GM18499 (cell line): Measurements from ENCODE around the gene IP6K3.

Experiments used
- ATAC-seq: cut with Tn5 transposase; IDR thresholded peaks from one replicate; pipeline ENCODE4 v1.9.1; 2021; ENCODE audit warnings: moderate number of reproducible peaks; ENCODE audit not compliant: insufficient read depth, unreplicated experiment

The IP6K3 gene

DNA sequence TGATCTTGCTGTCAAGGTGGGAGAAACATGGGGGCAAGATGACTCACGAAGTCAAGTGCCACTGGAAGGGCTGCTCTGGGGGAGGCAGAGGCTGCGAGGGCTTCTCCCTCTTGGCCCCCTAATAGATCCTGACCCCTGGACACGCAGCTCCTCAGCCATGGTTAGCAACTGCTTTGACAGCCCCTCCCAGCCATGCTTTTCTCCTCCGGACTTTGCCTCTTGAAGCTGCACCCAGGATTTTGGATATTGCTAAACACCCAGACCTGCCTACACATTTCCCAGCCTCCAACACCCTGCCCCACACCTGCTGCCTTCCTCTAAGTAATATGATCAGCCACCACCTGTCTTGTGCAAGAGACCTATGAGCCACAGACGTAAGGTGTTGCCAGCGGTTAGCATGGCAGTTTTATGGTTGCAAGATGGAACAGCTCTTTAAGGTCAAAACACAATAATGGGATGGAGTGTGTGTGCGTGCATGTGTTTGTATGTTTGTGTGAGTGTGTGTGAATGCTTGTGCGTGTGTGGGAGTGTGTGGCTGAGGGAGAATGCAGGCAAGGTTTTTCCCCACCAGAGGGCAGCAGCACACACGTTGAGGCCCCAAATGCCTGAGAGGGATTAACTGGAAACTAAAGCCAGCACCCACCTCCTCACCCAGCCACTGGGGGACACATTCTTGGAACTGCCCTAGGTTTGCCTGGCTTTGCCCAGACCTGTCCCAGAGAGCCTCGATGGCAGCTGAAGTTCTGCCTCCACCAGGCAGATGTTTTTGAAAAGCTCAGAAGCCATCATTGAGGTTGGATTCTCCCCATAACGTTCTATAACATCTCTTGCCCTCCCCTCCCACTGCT is 2.5 kb downstream of the IP6K3 start:
- no peak for ATAC-seq

DNA sequence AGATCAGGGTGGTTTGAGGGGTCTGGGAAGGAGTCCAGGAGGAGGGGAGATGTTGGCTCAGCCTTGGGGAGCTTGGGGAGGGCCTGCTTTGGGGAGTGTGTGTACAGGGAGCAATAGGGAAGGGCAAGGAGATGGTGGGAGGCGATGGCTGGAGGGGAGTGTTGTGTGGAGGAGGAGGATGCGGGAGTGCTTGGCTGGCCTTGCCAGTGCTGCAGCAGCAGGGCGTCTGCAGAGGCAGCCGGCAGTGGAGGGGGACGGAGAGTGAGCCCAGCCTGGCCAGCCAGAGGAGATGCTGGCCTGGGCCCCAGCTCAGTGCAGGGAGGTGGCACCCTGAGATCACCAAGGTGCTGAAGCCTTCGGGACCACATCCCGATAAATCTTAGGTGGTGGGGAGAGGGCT is 3.9 kb downstream of the IP6K3 start:
- no peak for ATAC-seq

DNA sequence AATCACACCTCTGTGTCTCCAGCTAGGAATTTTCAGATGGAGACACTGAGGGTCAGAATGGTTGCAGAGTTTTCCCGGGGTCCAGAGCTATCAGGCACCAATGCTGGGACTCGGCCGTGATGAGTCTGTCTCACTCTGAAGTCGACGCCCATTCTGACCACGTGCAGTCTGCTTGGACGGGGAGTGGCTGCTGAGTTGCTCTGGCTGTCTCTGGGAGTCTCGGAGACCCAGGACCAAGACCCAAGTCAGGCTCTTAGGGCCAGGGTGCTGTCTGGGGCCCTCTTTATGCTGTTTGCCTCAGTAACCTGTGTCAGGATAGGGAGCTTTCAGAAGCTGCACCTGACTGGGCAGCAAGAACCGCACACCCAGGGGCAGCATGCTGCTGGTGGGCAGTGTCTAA is 4.6 kb downstream of the IP6K3 start:
- ATAC-seq = no peak

DNA sequence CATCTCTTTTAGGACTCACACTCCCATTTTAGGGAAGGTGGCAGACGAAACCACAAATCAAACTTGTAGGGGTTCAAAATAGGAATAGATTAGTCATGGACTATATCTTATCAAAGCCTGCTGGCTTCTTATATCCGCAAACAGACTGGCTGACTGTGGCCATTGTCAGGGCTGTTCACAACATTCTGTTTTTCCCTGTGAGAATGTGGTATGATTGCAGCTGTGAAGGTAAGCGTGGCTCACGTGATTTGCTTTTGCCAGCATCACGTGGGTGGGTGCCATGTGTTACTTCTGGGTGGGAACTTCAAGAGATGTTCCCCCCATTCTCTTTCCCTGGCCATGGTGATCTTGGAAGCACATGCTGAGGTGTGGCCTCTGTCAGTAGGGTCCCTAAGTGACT is 5.9 kb downstream of the IP6K3 start:
- no peak for ATAC-seq

DNA sequence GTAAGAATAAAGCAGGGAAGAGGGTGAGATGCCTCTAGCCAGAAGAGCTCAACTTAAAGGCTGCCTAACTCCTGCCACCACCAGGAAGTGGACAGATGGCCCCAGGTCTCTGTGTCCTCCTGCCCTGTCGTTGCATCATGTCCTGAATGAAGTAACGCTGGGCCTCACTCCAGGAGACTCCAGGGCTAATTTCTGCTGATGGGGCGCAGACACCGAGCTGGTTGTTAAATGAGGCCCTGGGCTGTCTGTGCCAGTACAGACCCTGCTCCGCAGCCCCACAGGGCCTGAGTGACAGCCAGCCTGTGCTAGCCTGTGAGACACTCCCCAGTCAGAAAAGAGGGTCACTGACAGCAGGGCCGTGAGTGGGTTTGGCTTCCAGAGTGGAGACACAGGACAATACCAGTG is 6.5 kb downstream of the IP6K3 start:
- ATAC-seq = no peak

DNA sequence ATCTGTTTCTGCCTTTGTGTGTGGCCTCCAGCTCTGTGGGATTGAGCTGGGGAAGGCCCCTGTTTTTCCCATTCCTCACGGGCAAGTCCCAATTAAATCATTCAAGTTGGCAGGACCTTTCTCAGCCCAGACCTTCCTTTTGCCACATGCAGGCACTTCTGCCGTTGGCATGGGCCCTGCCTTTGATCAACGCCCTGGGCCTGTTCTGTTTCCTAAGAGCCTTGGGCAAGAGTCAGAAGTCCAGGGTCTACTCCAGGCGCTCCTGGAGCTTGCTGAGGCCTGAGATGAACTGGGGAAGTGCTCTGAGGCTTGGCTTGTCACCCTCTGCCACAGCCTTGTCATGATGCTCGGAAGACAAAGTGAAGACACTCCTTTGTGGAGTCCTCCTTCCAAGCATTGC is 7.1 kb downstream of the IP6K3 start:
- no peak for ATAC-seq

DNA sequence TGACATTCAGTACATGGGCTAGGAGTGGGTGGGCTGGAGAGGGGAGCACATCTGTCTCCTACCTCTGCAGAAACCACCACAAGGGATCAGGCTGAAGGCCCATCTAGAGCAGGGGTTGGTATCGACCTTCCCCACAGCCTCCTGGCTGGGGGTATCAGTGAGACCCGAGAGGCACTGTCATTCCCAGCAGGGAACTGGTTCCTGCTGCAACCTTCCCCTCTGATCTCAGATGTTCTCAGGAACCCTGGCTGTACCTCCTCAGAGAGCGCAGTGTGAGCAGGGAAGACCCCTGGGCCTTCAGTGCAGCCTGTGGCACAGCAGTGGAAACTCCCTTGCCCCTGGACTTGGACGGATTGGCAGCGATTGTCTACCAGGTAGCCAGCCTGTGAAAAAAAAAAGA is 7.8 kb downstream of the IP6K3 start:
- no peak for ATAC-seq

DNA sequence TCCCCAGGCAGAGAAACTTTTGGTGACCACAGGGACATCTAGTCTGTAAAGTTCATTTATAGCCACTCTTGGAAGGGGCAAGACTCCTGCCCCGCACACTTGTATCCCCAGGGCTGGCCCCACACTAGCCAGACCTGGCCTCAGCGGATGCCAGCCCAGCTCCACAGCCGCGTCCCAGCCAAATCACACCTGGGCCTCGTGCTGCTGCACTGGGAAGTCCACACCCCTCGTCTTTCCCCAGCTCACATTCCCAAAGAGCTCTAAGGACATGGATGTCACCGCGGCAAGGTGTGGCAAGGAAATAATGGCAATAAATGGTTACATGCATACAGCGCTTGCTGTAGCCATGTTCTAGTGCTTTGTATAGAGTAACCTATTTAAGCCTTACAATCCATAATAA is 8.6 kb downstream of the IP6K3 start:
- ATAC-seq = no peak

DNA sequence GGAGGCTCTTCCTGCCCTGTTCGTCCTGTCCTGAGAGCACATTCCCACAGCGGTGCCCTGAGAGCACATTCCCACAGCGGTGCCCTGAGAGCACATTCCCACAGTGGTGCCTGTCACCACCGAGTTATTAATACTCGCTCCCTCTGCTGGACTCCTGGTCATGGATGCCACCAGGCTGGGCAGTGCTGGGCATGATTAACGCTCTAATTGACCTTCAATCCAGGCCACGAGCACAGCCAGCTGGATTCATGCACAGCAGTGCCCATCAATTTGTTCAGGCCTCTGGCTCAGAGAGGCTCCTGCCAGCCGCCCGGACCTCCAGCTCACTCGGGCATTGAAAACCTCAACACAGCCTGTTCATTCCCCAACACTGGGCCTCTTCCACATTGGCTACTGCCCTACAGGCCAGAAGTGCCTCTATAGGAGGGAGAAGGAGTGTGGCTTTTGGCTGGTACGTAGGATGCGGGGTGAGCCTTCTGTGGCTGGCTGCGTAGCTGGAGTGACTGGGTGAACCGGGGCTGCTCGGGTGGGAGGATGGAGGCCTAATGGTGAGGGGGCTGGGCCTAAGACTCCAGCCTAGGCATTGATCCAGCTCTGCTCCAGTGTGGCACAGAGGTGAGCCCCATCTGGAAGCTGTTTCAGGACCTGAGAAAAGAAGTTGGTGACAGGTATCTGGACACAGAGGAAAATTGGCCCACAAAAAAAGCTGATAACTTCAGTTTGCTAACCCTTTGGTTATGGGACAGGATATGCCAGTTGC is 9.3 kb downstream of the IP6K3 start:
- no peak for ATAC-seq

DNA sequence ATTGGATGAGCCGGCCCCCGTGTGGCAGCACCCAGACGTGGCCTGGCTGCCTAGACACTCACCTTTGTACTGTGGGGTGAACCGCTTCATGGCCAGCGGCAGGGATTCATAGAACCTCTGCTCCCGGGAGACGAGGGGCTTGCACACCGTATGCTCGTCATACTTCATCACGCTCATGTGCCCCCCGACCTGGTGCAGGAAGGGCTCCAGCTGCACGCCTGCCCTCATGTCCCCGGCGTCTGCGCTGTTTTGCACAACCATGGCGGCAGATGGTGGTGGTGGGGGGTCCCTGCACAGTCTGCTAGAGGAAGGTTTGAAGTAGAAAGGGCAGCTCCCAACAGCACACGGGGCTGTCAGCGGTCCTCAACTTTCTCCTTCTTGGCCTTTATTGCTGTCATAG is 11.5 kb downstream of the IP6K3 start:
- no peak for ATAC-seq

DNA sequence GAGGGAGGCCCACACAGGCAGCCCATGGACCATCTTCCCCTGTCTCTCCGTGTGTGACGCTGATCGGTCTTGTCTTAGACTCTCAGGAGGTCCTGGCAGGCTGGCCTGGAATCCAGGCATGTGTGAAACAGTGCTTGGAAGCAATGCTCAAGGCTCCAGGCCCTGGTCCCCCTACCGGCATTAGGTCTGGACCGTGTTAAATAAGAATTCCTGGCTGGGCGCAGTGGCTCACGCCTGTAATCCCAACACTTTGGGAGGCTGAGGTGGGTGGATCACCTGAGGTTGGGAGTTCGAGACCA is 13.0 kb downstream of the IP6K3 start:
- no peak for ATAC-seq

DNA sequence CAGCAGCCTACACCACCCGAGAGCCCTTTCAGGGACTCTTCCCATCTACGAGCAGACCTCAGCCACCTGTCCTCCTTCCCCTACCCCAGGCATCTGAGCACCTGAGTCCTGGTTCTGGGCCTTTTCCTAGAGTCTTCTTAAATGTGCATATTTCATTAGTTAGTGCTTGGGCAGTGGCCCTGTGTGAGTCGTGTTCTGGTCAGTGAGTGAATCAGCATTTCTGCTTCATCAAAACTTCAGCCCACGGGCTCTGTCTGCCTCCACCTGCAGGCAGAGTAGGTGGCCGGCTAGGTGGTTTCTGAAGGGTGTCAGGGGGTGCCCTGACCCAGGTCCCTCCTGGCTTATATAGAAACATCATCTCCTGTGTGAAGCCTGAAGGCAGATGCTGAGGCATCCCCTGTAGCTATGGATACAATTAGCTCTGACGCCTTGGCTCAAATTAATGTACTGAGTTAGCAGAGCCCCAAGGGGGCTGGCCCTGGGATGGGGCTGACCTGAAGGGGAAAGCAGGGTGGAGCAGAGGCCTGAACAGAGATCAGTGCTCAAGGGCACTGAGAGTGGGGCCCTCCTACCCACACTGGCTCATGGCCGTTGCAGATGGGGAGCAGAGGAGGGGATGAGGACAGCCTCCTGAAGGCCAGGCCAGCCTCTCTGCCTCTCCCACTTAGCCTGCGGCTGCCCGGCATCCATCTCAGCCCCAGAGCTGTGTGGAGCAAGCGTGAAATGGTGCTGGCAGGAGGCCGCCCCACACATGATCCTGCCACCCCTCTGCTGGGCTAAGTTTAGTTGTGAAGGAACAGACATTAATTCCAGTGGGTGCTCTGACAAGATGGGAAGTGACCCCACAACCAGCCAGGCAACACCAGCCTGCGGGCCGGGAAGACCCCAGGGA is 13.6 kb downstream of the IP6K3 start:
- no peak for ATAC-seq

DNA sequence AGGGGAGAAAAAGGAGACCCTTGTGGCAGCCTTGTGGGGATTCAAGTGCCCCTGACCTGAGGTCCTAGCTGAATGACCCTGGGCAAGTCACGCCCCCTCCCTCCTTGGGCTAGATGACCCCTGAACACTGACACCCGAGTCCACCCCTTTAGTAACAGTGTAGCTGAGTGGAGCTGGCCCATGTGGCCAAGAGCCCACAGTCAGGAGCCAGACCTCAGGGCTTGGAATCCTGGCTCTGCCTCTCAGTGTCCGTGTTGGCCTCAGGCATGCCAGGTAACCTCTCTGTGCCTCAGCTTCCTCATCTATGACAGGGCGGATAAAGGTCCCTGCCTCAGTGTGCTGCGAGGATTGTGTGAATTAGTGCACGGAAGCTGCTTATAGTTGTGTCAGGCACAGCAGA is 14.3 kb downstream of the IP6K3 start:
- ATAC-seq = no peak

DNA sequence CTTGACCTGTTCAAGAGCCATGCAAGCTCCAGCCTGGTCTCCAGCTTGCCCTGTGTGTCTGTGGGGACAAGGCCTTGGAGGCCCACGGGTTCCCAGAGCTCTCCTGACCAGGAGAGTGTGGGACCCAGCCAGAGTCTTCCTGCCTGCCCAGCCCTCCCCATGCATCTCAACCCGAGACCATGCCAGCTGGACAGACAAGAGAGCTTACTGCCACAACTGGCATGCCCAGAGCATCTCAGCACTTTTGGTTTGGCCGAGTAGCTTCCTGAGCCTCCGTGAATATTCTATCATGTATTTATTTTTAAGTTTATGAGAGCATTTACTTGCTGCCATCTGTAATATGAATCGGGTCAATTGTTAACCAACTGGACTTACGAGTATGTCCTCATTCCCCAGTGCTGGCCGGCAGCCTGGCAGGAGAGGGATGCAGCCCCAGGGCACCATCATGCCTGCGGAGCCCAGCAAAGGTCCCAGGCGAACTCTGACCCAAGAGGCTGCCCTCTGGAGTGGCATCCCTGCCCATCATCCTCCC is 14.9 kb downstream of the IP6K3 start:
- ATAC-seq = no peak

DNA sequence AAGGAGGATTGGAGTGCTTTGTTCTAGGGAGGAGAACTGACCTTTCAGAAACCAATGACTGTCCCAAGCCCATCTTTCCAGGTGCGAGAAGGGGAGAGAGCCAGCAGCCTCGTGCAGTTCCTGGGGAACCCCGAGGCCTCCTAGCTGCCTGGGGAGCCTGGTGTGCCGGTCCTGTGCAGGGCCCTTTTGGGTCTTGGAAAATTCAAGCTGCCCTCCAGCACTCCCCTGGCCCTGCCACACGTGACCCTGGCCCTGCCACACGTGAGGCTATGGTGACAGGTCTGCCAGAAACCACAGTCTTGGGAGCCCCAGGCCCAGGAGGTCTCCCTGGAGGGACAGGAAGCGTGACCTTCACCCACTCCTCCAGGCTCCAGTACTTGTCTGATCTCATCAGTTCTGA is 15.7 kb downstream of the IP6K3 start:
- ATAC-seq = no peak

DNA sequence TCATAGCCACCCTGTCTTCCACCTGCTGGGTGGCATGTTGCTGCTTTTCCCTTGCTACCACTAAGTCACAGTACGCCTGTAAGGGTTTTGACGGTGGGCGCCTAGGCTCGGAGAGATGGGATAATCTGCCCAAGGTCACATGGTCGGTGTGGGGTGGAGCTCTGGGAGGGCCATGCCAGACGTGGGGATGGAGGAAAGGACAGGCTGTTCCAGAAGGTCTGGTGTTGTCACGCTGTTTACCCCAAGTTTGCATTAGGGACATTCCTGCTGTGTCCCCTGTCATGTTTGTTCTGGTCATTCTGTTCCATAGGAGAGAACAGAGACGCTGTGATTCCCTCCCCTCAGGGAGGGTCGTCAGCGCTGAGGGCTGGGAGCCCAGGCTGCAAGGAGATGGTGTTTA is 16.1 kb downstream of the IP6K3 start:
- no peak for ATAC-seq

DNA sequence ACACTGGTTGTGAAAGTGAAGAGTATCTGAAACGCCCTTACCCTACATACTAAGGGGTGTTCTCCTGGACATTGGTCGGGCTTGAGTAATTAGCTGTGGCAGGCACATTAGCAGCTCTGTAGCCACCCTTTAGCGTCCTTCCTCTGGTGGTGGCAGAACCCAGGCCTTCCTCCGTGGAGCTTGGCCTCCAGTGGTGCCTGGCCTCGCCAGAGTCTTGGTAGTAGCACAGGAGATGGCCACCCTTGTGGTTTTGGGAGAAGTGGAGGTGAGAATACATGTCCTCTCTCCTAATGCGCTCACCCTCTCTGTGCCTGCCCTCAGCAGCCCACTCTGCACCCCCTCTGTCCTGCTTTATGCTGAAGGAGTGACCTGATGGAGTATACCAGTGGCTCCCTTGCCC is 17.6 kb downstream of the IP6K3 start:
- ATAC-seq = no peak

DNA sequence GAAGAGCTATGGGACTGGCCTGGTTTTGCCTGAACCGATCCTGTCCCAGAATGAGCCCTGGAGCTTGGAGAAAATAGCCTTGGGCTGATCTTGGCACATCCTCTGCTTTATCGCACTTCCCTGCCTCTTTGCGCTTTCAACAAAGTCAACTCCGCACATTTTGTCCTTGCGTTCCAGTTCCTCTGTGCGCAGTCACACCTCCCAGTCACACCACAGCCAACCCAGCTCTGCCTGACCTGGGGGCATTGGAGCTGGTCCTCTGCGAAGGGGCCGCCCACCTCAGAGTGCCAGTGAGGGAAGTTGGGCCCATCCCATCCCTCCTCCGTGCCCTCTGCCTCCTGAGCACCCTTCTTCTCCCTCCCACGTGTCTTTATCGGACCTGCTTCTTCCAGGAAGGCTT is 18.3 kb downstream of the IP6K3 start:
- ATAC-seq = no peak

DNA sequence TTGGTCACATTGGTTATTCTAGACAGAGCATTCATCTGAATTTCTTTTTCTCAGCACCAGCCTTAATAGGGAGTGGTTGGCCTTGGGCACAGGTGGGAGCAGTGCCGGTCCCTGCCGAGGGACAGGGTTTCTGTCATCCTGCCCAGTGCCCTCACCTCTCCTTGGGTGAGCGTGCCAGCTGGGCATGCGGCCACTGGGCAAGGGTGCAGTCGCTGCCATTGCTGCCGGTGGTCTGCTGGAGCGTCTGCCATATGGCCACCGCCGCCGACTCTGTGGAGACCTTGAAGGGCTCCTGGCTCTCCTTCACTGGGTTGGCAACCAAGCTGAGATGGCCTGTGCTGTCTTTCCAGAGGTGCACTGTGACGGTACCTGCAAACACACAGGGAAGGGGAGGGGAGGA is 18.8 kb downstream of the IP6K3 start:
- no peak for ATAC-seq

DNA sequence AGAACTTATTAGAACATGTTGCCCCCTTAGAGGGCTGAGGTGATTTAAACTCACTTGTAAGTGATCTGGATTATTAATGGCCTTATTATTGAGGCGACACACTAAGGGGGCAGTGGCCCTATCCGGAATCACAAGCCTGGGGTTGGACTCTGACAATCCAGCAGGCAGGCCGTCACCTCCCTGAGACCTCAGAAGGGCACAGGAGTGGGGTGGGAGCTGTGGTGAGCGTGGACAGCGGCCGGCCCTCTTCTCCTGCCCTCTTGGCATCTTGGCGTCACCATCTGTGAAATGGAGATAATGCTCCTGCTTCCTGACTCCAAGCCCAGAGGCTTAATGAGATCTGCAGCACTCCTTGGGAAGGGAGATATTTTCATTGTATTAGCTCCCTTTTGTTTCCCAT is 19.6 kb downstream of the IP6K3 start:
- no peak for ATAC-seq

DNA sequence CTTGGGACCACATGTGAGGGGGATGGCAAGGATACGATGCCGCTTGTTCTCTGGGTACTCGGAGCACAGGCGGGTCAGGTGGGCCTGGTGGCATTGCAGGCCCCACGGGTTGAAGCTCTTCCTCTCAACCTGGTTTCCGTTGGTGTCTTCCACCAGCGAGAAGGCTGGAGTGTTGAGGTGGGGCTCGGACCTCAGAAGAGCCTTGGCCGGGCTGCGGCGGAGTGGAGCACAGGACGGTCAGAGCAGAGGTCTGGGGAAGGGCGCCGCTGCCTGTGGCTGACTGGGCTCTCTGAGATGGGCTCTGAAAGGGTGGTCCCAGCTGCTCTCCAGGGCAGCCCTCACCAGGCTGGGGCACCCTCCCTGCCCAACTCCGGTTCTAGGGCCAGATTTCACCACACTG is 20.0 kb downstream of the IP6K3 start:
- no peak for ATAC-seq
